ENCODE results near the gene ZDHHC11B. TPM values are rescaled to one million over a fixed set of nuclear protein-coding genes. Genes with fewer than 3 reads are reported as not detected.
"Not testable (repeated sequence)": the region's sequence is repeated elsewhere in the genome, so short reads cannot be mapped to it uniquely, and the experiment has no call there.

Gene ZDHHC11B
- total RNA-seq, 1 donor from 2014 or later = 2.7 TPM

DNA sequence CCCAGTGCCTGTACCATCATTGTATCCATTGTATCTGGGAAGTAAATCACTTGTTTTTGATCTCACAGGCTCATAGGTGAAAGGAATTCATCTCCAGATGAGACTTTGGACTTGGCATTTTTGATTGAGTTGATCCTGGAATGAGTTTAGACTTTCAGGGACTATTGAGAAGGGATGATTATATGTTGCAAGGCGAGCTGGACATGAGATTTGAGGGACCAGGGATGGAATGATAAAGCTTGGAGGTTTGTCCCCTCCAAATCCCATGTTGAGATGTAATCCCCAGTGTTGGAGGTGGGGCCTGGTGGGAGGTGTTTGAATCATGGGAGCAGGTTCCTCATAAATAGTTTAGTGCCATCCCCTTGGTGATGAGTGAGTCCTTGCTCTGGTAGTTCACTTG is 10.4 kb upstream of the ZDHHC11B start:
- H3K9me3 ChIP-seq; H3K36me3 ChIP-seq; H3K27me3 ChIP-seq; H3K4me1 ChIP-seq; intact Hi-C loops (cut with DNase I); H3K27ac ChIP-seq; H3K4me3 ChIP-seq: not testable (repeated sequence)
- DNase-seq (ENCODE audit: extremely low spot score in 2 of 2) = peak in 1 of 2 donors; percentile 55

DNA sequence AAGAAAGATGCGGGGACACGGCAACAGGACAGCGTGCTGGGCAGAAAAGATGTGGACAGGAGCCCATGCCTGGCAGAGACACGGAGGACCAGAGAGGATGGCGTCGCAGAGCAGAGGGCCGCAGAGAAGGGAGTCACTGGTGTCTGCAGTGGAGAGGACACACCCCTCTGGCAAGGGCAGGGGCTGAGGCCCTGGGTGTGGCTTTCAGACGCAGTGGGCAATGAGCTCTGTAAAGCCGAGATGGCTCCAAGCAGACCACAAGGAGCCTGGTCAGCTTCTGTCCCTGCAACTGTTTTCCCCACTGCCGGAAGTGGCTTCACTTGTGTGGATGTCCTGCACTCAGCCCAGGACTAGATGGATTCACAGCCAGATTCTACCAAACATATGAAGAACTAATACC is 4.2 kb upstream of the ZDHHC11B start:
- H3K9me3 ChIP-seq; H3K27me3 ChIP-seq; H3K27ac ChIP-seq; H3K4me3 ChIP-seq; H3K36me3 ChIP-seq; intact Hi-C loops (cut with DNase I): not testable (repeated sequence)
- peak in 1 of 2 donors; percentile 93 for DNase-seq (ENCODE audit: extremely low spot score in 2 of 2)
- peaks cover 15% of the 10 kb centered on the region for H3K4me1 ChIP-seq

DNA sequence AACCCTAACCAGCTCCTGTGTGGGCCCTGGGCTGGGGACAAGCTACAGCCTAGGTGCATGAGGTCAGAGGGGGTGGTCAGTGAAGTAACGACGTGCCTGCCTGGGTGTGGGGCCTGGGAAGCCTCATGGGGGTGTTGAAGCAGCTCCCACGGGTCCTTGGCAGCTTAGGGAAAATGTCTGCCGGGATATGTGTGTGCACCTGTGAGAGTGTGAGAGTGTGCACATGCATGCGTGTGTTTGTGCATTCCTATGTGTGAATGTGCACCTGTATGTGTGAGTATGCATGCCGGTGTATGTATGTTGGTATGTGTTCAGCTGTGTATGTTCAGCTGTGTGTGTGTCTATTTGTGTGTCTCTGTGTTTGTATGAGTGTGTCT is 3.3 kb upstream of the ZDHHC11B start:
- H3K27me3 ChIP-seq; H3K9me3 ChIP-seq; intact Hi-C loops (cut with DNase I); H3K27ac ChIP-seq; H3K36me3 ChIP-seq; H3K4me3 ChIP-seq: not testable (repeated sequence)
- peak in 1 of 2 donors; percentile 96 for DNase-seq (ENCODE audit: extremely low spot score in 2 of 2)
- H3K4me1 ChIP-seq = peaks cover 23% of the 10 kb centered on the region

DNA sequence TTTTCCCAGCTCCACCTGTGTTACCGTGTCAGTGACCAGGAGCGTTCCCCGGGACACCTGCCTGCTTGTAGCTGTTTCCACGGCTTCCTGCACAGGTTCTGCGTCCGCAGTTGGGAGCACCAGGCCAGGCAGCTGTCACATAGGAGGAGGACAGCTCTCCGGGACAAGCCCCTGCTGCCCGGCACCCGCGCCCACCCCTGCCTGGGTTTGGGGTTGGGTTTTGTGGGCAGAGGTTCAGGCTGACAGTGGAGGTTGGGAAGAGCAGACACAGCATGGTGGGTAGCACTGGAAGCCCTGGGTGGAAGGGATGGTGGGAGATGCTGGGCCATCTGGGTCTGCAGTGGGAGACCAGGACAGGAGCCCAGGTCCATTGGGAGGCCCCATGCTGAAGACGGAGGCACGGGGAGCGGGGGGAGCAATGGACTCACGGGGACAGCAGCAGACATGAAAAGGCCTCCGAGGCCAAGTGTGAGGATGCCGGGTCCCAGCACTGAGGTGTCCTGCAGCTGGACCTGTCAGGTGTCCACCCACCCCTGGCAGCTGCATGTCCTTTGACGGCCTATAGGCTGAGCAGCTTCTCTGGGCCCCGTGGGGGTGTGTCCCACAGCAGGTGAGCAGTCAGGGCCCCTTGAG is 2.8 kb upstream of the ZDHHC11B start:
- H3K27me3 ChIP-seq; H3K36me3 ChIP-seq; intact Hi-C loops (cut with DNase I); H3K4me3 ChIP-seq; H3K9me3 ChIP-seq; H3K27ac ChIP-seq: not testable (repeated sequence)
- peak in 1 of 2 donors; percentile 91 for DNase-seq (ENCODE audit: extremely low spot score in 2 of 2)
- H3K4me1 ChIP-seq = peaks cover 23% of the 10 kb centered on the region

DNA sequence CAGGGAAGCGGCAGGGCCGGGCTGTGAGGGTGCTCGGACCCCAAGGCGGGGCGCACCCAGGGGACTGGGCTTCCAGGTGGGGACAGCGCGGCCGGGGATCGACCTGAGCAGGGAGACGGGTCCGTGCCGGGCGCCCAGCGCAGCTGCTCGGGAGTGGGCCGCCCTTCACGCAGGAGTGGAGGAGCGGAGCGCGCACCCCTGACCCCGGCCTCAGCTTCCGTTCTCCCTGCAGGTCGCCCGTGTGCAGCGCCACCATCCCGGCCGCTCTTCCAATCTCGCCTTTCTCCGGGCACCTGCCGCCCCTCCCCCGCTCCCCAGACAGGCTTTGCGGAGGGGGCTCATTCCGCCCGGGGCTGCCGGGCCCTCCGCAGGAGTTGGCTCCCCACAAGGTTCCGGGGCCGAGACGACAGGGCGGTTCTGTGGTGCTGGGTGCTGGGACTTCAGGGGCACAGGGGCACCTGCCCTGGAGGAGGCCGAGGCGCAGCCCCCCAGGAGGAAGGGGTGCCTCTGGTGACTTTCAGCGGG is 714 bp upstream of the ZDHHC11B start:
- H3K27ac ChIP-seq; H3K36me3 ChIP-seq; H3K9me3 ChIP-seq; H3K27me3 ChIP-seq; intact Hi-C loops (cut with DNase I): not testable (repeated sequence)
- peaks cover 23% of the 10 kb centered on the region for H3K4me1 ChIP-seq
- DNase-seq (ENCODE audit: extremely low spot score in 2 of 2) = peak in 1 of 2 donors; percentile 95
- peak overlapping the region; percentile 53 to 88 for H3K4me3 ChIP-seq

DNA sequence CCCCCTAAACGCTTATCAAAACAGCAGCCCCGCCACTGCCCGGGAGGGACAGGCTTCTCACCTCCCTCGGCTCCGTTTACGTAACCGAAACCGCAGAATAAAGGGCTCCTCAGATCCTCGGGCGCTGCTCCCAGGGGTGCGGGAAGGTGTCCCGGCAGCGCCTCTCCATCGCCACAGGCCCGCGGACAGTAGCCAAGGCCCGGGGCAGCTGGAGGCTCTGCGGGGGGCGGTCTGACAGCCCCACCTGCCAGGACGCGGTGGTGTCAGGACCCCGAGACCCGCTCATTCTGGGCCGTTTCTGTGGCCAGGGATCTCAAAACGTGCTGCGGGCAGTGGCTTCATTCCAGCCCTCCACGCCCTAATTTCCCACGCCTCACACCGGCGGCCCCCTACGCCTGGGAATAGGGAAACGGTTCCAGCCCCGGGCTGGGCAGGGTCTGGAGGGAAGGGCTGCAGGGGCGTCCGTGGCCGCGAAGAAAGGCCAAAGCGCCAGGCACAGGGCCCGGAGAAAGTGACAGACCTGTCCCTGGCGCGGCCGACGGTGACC is 575 bp downstream of the ZDHHC11B start:
- peak in 1 of 2 donors; percentile 96 for DNase-seq (ENCODE audit: extremely low spot score in 2 of 2)
- H3K9me3 ChIP-seq, H3K27me3 ChIP-seq, H3K36me3 ChIP-seq: not testable (repeated sequence)
- peaks cover 23% of the 10 kb centered on the region for H3K4me1 ChIP-seq
- intact Hi-C loops (cut with DNase I) = loop anchor here (5.0 kb wide), 1 partner anchor 112 kb away; no protein-coding TSS in a partner anchor
- H3K27ac ChIP-seq = peak overlapping the region; percentile 11
- peak overlapping the region; percentile 53 to 88 for H3K4me3 ChIP-seq

DNA sequence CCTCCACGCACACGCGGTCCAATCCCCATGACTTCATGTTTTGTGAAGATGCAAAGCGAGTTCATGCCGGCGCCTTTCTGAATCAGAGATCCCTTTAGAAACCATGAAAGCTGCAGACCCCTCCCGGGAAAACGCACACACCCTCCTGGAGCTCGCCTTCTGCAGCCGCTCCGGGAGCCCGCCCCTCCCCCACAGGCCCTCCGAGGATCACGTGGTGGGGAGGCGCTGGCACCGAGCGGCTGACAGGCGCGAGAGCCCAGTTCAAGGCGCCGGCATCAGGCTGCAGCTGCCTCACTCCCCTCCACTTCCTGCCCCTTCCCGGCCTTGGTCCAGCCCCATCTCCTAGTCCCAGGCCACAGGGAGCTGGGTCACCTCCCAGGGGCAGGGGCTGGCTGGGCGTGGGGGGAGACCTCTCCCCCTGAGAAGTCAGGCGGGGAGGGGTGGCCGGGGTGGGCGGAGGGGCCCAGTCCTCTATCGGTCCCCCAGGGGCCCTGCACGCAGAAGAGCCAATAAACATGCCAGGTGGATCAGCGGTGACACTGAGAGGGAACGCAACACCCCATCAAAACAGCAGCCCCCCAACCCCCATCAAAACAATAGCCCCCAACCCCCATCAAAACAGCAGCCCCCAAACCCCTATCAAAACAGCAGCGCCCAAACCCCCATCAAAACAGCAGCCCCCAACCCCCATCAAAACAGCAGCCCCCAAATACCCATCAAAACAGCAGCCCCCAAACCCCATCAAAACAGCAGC is 1.3 kb downstream of the ZDHHC11B start:
- not testable (repeated sequence) for H3K9me3 ChIP-seq, H3K27me3 ChIP-seq, H3K36me3 ChIP-seq
- Histone ChIP-seq H3K27ac (peak overlapping the region; percentile 50), H3K4me1 (peaks cover 23% of the 10 kb centered on the region), H3K4me3 (peak overlapping the region; percentile 53 to 88)
- intact Hi-C loops (cut with DNase I) = loop anchor here (5.0 kb wide), 1 partner anchor 111 kb away; no protein-coding TSS in a partner anchor
- DNase-seq (ENCODE audit: extremely low spot score in 2 of 2) = peak in 1 of 2 donors; percentile 90

DNA sequence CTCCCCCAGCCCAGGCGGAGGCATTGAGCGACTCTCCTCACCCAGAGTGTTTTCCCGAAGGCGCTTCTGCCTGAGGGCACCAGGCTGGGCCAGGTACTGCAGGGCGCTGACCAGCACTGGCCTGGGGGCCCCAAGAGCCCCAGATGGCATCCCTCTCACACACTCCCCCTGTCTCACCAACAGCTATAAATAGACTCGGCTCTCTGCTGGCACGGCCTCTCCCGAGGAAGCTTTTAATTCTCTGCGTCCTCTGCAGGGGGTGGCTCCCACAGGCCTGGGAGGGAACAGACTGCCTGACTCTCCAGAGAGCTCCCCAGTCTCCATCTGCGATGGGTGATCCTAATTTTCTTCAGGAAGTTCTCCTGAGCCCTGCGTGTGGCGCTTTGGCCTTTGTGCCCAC is 2.2 kb downstream of the ZDHHC11B start:
- H3K36me3 ChIP-seq; H3K4me3 ChIP-seq; DNase-seq (ENCODE audit: extremely low spot score in 2 of 2); H3K9me3 ChIP-seq; H3K27ac ChIP-seq; H3K27me3 ChIP-seq: not testable (repeated sequence)
- peaks cover 23% of the 10 kb centered on the region for H3K4me1 ChIP-seq
- intact Hi-C loops (cut with DNase I) = loop anchor here (5.0 kb wide), 1 partner anchor 110 kb away; no protein-coding TSS in a partner anchor

DNA sequence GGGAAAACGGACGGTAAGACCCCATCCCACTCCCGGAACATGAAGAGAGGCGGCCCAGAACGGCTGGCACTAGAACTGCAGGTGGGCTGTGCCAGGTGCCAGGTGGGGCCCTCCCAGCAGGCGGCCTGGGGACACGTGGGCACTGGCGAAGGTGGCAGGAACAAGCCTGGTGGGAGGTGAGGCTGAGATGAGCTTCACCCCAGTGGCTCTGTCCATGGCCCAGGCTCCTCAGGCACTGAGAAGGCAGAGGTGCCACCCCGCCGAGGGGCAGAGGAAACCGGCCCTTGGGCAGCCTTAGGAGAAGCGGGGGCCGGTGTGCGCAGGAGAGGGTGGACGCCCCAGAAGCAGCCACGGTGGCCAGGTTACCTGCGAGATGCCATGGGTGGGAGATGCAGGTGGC is 4.0 kb downstream of the ZDHHC11B start:
- intact Hi-C loops (cut with DNase I) = loop anchor here (5.0 kb wide), 1 partner anchor 108 kb away; no protein-coding TSS in a partner anchor
- H3K4me3 ChIP-seq, H3K27ac ChIP-seq, H3K36me3 ChIP-seq, H3K9me3 ChIP-seq, H3K27me3 ChIP-seq: not testable (repeated sequence)
- peak in 1 of 2 donors; percentile 94 for DNase-seq (ENCODE audit: extremely low spot score in 2 of 2)
- peaks cover 22% of the 10 kb centered on the region for H3K4me1 ChIP-seq

DNA sequence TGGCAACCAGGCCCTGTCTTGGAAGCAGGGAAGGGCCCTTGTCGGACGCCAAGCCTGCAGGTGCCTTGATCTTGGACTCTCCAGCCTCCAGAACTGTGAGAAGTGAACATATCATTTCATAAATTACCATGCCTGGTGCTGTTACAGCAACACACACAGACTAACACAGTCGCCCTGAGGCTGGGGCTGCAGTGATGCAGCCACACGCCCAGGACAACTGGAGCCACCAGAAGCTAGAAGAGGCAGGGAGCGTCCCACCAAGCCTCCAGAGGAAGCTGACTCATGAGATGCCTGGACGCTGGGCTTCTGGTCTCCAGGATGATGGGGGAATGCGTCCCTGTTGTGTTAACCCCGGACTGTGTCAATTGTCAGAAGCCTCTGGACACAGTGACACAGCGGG is 5.6 kb downstream of the ZDHHC11B start:
- H3K36me3 ChIP-seq; H3K4me3 ChIP-seq; H3K9me3 ChIP-seq; H3K27ac ChIP-seq; intact Hi-C loops (cut with DNase I); H3K27me3 ChIP-seq: not testable (repeated sequence)
- DNase-seq (ENCODE audit: extremely low spot score in 2 of 2) = peak in 1 of 2 donors; percentile 9
- peaks cover 11% of the 10 kb centered on the region for H3K4me1 ChIP-seq

DNA sequence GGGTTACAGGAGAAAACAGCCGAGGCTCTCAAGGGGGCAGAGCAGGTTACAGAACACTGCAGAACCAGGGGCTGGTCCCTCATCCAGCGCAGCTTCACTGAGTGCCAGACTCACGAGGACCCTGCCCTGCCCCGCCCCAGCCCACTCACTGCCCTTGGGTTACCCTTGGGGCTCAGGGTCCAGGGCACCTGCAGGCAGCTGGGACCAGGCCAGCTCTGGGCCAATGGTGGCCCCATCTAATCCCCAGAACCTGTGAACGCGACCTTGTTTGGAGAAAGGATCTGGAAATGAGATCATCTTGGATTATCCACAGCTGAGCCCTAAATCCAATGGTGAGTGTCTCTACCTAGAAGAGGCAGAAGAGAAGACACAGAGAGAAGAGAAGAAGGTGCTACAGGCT is 6.1 kb downstream of the ZDHHC11B start:
- H3K4me1 ChIP-seq; H3K27ac ChIP-seq; H3K9me3 ChIP-seq; H3K4me3 ChIP-seq; intact Hi-C loops (cut with DNase I); H3K27me3 ChIP-seq; H3K36me3 ChIP-seq: not testable (repeated sequence)
- DNase-seq (ENCODE audit: extremely low spot score in 2 of 2) = peak in 1 of 2 donors; percentile 87
